Heart left ventricle (tissue), 16 donors: ENCODE results near the gene PLPP6. TPM values are rescaled to one million over a fixed set of nuclear protein-coding genes. Genes with fewer than 3 reads are reported as not detected.

ENCODE experiments used
- ATAC-seq, 4 donors: fragments of 200-7000 bp; cut with Tn5 transposase; one replicate each; pipeline ENCODE4 v1.9.1; 2020 to 2022; ENCODE audit warnings: moderate library complexity in 4 of 4, mild to moderate bottlenecking in 3 of 4, moderate number of reproducible peaks in 1 of 4
- DNase-seq, 5 donors: peaks; one replicate each; pipeline ENCODE4 v3.0.0-alpha.2; 2020
- H3K27ac ChIP-seq, 12 donors: fragments of 200-600 bp; sonication (generic) in 4 of 12; one replicate each; pipeline versions ENCODE4 v1.5.0 to v1.8.0; 2016 to 2022; ENCODE audit warnings: mild to moderate bottlenecking in 2 of 12
- H3K27me3 ChIP-seq, 9 donors: fragments of 200-600 bp; sonication (generic) in 2 of 9; one replicate each; pipeline versions ENCODE4 v1.5.1 to v1.8.0; 2016 to 2022; ENCODE audit warnings: mild to moderate bottlenecking in 3 of 9
- H3K36me3 ChIP-seq, 9 donors: fragments of 200-600 bp; sonication (generic) in 2 of 9; one replicate each; pipeline versions ENCODE4 v1.5.0 to v1.8.0; 2018 to 2022; ENCODE audit warnings: mild to moderate bottlenecking in 2 of 9
- H3K4me1 ChIP-seq, 12 donors: fragments of 200-600 bp; sonication (generic) in 4 of 12; one replicate each; pipeline versions ENCODE4 v1.5.0 to v1.8.0; 2016 to 2022; ENCODE audit warnings: mild to moderate bottlenecking in 3 of 12
- H3K4me3 ChIP-seq, 12 donors: fragments of 200-600 bp; sonication (generic) in 4 of 12; one replicate each; pipeline versions ENCODE4 v1.5.0 to v1.8.0; 2017 to 2022; ENCODE audit warnings: mild to moderate bottlenecking in 9 of 12, moderate library complexity in 4 of 12
- H3K9me3 ChIP-seq, 12 donors: fragments of 200-600 bp; sonication (generic) in 4 of 12; one replicate each; pipeline versions ENCODE4 v1.5.0 to v1.8.0; 2016 to 2022; ENCODE audit warnings: mild to moderate bottlenecking in 1 of 12
- POLR2A ChIP-seq, 2 donors: fragments of 450-650 bp; IDR thresholded peaks; one replicate each; pipeline ENCODE4 v1.6.1; 2017; ENCODE audit warnings: antibody characterized with exemption in 2 of 2, mild to moderate bottlenecking in 2 of 2, moderate library complexity in 2 of 2
- WGBS, 4 donors: extraction: QIAGEN DNeasy Blood & Tissue Kit in 2 of 4; methylation state at CpG; one replicate each; pipeline versions ENCODE4 v1.1.5 to v1.1.7; 2013 to 2018; 5-methylcytosine and 5-hydroxymethylcytosine counted together
- intact Hi-C, 10 donors: fragments of 100-400 bp; cut with DNase I; formaldehyde crosslinking; loops; one replicate each; pipeline versions ENCODE4 v1.11.1 to v1.14.2; 2022
- long read RNA-seq, 3 donors: library from polyadenylated mRNA; unstranded; transcript quantifications; one replicate each; pipeline ENCODE4 v2.0.0, GENCODE V29; 2020 to 2021
- polyA plus RNA-seq, 2 donors: library from polyadenylated mRNA; stranded (reverse); fragments of 200-250 nt; gene quantifications; one replicate each; pipeline ENCODE4 v1.2.3, GENCODE V29; 2013
- total RNA-seq, 9 donors: library from RNA; depleted of rRNA in 2 of 9; stranded (reverse); fragments of >200 nt in 2 of 9; fragmentation: NEBNext Ultra II Directional in 3 of 9; extraction: Animal tissue kit (Norgen Biotek cat#: 25700) in 3 of 9; gene quantifications; one replicate each; pipeline versions ENCODE4 v1.1.0 to v1.2.4, GENCODE V29; 2016 to 2023
- TF ChIP-seq, protein P1 (sequence below), 12 donors: fragments of 200-600 bp; sonication (generic) in 4 of 12; IDR thresholded peaks; one replicate each; pipeline versions ENCODE4 v1.5.0 to v1.8.0; 2018 to 2022; ENCODE audit warnings: antibody characterized with exemption in 12 of 12, mild to moderate bottlenecking in 5 of 12
- donor health status: ischemic (EF 13 %, LVEDD 7.1; RV severe dilation, severe dysfunction).
- donor health status: healthy with polysubstance abuse.
- donor health status: DM: no; HTN: yes; CAD: no.
- donor health status: DM: no; HTN: no; CAD: no.
- donor health status: ischemic (EF 25% LVEDD 6.9; RV normal size, moderate dysfunction).
- donor health status: ischemic (EF 25% LVEDD 5.7; RV mildly dilated, moderate dysfunction).
- donor health status: healthy.
- donor health status: DM: yes; HTN: yes; CAD: no.
- donor health status: ischemic (EF 35%, LVEDD 5.7; RV mildly dilated, moderate dysfunction).
- donor health status: nonischemic (EF 11% LVEDD 7.7; RV severe dilation, severe dysfunction).
- donor health status: DM: yes; HTN: yes; CAD: no.
- donor health status: PGD.
- donor health status: ischemic (EF 29% LVEDD 5.4; RV normal size, mild dysfunction).
- donor health status: nonischemic (EF 23%, LVEDD 6.1; RV moderate dilation, normal function).

PLPP6 gene
- total RNA-seq (1 to 10 TPM; 2.4 to 5.4 (median 3.6) TPM), polyA plus RNA-seq (1 to 10 TPM; 1.0 to 2.6 TPM)
- long read RNA-seq, donor 1, partial matches to known transcripts: 0 of 2 reads
- long read RNA-seq, donor 1, other reads (novel, unspliced or antisense): 0 of 2 reads
- long read RNA-seq, donor 2, transcript PLPP6-201 (1 exons, 2,944 nt): major isoform, 19 of 19 reads
- long read RNA-seq, donor 2, partial matches to known transcripts: 0 of 19 reads
- long read RNA-seq, donor 2, other reads (novel, unspliced or antisense): 0 of 19 reads
- long read RNA-seq, donor 3, transcript PLPP6-201 (1 exons, 2,944 nt): major isoform, 11 of 11 reads
- long read RNA-seq, donor 3, partial matches to known transcripts: 0 of 11 reads
- long read RNA-seq, donor 3, other reads (novel, unspliced or antisense): 0 of 11 reads

- Histone ChIP-seq H3K4me3 (peak within 1 kb of the TSS; percentile 50 to 96 (median 81)), H3K9me3 (no peaks in the 10 kb centered on the region), H3K27me3 (no peaks in the 10 kb centered on the region), H3K27ac (peak within 1 kb of the TSS; percentile 27 to 90 (median 78)), H3K36me3 (no peaks in the 10 kb centered on the region), H3K4me1 (peaks cover 0 to 51% (median 32%) of the 10 kb centered on the region in 12 donors)
- intact Hi-C loops: loop anchor here in 5 of 10 donors (2.0 to 10.0 kb wide), 4 partner anchors 16 to 772 kb away; partner anchors contain the start of genes AK3 (in 3 of the 5), CDC37L1 (in 1 of the 5), JAK2 (in 1 of the 5) and PLGRKT (in 1 of the 5)
- peak in 1 of 2 donors; percentile 74 for TF ChIP-seq POLR2A (IDR thresholded peaks at IDR 0.05)
- TF ChIP-seq, protein P1, sequence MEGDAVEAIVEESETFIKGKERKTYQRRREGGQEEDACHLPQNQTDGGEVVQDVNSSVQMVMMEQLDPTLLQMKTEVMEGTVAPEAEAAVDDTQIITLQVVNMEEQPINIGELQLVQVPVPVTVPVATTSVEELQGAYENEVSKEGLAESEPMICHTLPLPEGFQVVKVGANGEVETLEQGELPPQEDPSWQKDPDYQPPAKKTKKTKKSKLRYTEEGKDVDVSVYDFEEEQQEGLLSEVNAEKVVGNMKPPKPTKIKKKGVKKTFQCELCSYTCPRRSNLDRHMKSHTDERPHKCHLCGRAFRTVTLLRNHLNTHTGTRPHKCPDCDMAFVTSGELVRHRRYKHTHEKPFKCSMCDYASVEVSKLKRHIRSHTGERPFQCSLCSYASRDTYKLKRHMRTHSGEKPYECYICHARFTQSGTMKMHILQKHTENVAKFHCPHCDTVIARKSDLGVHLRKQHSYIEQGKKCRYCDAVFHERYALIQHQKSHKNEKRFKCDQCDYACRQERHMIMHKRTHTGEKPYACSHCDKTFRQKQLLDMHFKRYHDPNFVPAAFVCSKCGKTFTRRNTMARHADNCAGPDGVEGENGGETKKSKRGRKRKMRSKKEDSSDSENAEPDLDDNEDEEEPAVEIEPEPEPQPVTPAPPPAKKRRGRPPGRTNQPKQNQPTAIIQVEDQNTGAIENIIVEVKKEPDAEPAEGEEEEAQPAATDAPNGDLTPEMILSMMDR (IDR thresholded peaks at IDR 0.05): peak; percentile 29 to 72 (median 52)
- DNase-seq (peak; percentile 88 to 92 (median 90)), ATAC-seq (peak; percentile 92 to 97 (median 96))
- 2 to 6% (median 3%) methylated on average over 29 to 70 of the region's 70 CpGs for WGBS, 4 donors
Observed at GRCh38 chr9:4662108-4662988, at the start of gene PLPP6. Gene PLPP6, plus strand, starts transcription at chr9:4662294. Its CDS starts 82 bp downstream, at chr9:4662376.

- Histone ChIP-seq H3K36me3 (peaks cover 0 to 3% (median 0%) of the 10 kb centered on the region in 9 donors), H3K27ac (no peak overlapping the region), H3K4me3 (no peak overlapping the region), H3K27me3 (no peaks in the 10 kb centered on the region), H3K9me3 (no peaks in the 10 kb centered on the region), H3K4me1 (no peaks in the 10 kb centered on the region)
- ATAC-seq (no peak), DNase-seq (no peak)
- intact Hi-C loops: no loop called here
- TF ChIP-seq, protein P1 (IDR thresholded peaks at IDR 0.05): no peak
- TF ChIP-seq POLR2A (IDR thresholded peaks at IDR 0.05): no peak
- 93 to 100% (median 98%) methylated on average over 1 of the region's 1 CpG for WGBS, 4 donors
Observed at GRCh38 chr9:4614627-4615026, 47.5 kb upstream of the PLPP6 start.

GRCh38 chr9:4615251-4615650, 46.8 kb upstream of the PLPP6 start:
- H3K36me3 ChIP-seq: peaks cover 0 to 5% (median 0%) of the 10 kb centered on the region in 9 donors
- no peaks in the 10 kb centered on the region for H3K9me3 ChIP-seq
- no peak overlapping the region for H3K4me3 ChIP-seq
- no peaks in the 10 kb centered on the region for H3K4me1 ChIP-seq
- peak in 1 of 4 donors; percentile 53 for ATAC-seq
- peak in 1 of 5 donors; percentile 12 for DNase-seq
- H3K27me3 ChIP-seq: no peaks in the 10 kb centered on the region
- WGBS, 4 donors: 68 to 77% (median 73%) methylated on average over 4 of the region's 4 CpGs
- no peak for TF ChIP-seq POLR2A (IDR thresholded peaks at IDR 0.05)
- intact Hi-C loops: no loop called here
- no peak overlapping the region for H3K27ac ChIP-seq

GRCh38 chr9:4615778-4616177, 46.3 kb upstream of the PLPP6 start:
- TF ChIP-seq, protein P1 (IDR thresholded peaks at IDR 0.05): no peak
- no peak for TF ChIP-seq POLR2A (IDR thresholded peaks at IDR 0.05)
- Histone ChIP-seq H3K27ac (no peak overlapping the region), H3K4me3 (no peak overlapping the region), H3K4me1 (no peaks in the 10 kb centered on the region), H3K27me3 (no peaks in the 10 kb centered on the region), H3K9me3 (no peaks in the 10 kb centered on the region), H3K36me3 (peaks cover 0 to 5% (median 0%) of the 10 kb centered on the region in 9 donors)
- 86 to 96% (median 90%) methylated on average over 5 of the region's 5 CpGs for WGBS, 4 donors
- DNase-seq (no peak), ATAC-seq (no peak)
- intact Hi-C loops: no loop called here
